Raji (cell line): ENCODE results near the gene NLGN4Y.

Experiments used
- POLR2A ChIP-seq: IDR thresholded peaks from 2 replicates; pipeline ENCODE4 v1.6.1; 2011; ENCODE audit warnings: low read depth, low read length, control low read depth; ENCODE audit not compliant: insufficient read depth

Gene NLGN4Y

DNA sequence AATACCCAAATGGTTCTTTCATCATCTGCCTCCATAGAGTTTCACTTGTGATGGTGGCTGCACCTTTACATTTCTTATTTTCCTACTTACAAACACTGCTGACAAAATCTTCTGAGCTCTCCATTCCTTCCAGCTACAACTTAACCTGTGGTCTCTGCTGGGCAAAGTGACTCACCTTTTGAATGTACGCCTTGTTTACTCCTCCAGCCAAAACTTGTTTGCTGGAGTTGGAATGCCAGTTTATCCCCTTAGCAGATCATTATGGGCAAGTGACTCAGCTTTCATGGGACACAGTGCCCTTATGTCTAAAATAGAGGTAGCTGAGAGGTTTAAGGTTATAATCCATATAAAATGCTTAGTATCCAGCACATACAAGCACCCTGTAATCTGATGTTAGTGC lies 107.3 kb downstream of the NLGN4Y start:
- TF ChIP-seq POLR2A = no peak

DNA sequence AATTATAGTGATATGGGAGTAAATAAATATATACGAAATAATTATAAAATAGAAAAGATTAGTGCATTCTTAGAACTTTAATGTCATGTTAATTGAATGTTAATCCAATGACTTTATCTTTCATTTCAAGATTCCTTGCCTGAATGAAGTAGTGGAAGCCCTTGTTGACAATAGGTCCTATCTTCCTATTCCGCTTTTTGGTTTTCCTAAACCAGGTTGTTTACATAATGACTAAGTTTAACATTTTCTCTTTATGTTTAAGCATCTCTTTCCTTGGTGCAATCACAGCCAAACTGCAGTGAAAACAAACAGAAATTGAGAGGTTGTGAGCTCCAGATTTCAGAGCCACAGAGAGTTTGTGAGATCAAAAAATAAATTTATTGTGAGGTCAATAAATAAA lies 109.4 kb downstream of the NLGN4Y start:
- TF ChIP-seq POLR2A = no peak

DNA sequence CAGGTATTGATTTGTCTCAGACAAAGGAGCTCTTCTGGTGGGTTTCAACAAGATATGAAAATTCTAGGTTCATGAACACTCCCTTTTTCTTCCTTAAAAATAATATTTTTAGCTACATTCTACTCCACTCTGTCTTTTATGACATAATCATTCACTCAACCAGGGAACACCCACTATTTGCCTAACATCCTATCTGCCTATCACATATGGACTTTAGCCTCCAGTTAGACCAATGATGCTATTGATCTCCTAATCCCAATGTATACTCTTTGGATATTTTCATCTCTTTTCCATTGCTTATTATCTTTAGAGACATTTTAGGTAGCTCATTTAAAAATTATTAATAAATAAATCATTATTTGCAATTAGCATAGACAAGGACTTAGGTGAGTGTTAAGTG lies 110.6 kb downstream of the NLGN4Y start:
- TF ChIP-seq POLR2A = no peak

DNA sequence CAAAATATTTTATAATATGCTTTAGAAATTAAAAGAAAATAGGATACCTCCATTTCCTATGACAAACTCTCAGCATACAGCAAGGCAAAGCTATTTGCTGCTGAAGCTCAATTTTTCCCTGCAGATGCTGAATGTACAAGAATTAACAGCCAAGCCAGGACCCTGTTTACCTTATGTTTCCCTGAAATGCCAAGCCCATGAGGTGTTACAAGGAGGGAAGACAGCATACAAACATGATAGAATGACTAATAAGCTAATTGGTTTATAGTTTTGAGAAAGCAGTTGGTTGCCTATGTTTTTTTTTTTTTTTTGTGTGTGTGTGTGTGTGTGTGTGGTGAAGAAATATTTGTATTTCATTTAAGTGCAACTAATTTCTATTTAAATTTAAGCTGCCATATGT lies 113.2 kb downstream of the NLGN4Y start:
- TF ChIP-seq POLR2A = no peak

DNA sequence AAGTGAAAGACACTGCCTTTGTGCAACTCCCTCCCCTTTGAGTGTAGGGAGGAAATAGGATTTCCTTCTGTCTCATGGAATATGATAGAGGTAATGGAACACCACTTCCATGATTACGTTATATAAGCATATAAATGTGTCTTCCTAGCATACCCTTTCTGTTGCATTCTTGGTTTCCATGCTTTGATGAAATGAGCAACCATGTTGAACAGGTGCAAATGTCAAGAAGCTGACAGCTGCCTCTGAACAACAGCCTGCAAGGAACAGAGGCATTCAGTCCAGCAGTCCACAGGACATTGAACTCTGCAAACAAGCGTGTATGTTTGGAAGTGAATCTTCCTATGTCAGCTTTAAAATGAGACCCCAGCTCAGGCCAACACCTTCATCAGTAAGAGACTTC lies 117.5 kb downstream of the NLGN4Y start:
- TF ChIP-seq POLR2A = no peak

DNA sequence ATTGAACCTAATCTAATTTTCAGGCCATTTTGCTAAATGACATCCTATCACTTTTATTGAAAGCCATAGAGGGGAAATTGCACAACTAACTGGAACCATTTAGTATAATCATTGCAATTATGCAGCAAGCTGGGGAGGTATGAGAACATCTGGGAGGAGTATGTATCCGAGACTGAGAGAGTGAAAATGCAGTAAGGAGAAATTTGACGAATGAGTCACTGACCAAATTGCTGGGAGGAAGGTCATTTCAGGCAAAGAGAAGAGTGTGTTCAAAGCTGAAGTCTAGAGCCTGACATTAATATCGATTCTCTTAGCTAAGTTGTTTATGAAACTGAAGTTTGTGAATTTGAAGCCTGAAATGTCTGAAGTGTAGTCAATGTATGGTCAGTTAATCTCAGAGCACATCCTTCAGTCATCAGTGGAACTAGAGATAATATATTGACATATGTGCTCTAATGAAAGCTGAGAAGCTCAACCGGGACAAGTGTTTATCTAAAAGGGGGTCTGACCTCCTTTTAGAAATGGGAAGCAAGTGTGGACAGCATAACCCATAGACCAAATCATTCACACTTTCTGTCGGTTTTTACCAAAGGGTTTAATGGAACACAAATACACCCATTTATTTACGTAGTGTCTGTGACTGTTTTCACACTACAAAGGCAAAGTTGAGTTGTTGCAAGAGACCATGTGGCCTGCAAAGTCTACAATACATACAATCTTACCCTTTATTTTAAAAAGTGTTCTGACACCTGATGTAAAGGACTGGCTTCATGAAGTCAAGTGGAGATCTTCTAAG lies 120.0 kb downstream of the NLGN4Y start:
- TF ChIP-seq POLR2A = no peak

DNA sequence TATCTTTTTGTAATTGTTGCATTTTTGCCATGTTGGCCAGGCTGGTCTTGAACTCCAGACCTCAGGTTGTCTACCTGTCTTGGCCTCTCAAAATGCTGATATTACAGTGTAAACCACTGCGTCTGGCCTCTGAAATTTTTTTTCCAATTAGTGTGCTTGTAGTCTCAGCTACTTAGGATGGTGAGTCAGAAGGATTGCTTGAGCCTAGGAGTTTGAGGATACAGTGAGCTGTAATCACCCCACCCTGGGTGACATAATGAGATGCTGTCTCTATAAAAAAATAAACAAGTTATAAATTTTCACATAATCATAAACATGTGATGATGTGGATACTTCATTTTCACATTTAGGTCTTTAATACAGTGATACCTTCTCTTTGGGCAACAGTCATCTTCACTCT lies 154.9 kb downstream of the NLGN4Y start:
- no peak for TF ChIP-seq POLR2A

DNA sequence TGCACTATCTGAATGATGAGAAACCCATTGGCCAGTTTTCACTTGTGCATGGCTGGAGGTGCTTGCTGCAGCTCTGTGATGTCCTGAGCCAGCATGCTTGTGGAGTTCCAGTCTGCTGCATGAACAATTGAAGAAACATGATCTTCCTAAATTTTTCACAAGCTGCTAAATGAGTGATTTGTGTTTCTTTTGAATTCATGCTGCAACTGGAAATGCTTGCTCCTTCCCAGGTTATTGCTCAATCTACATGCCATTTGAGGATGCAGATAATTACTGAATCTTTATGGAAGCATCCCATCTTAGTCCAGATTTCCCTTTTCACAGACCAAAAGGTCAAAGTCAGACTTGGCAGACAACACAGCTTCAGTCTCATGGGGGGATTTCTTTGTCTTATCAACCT lies 170.2 kb downstream of the NLGN4Y start:
- no peak for TF ChIP-seq POLR2A

DNA sequence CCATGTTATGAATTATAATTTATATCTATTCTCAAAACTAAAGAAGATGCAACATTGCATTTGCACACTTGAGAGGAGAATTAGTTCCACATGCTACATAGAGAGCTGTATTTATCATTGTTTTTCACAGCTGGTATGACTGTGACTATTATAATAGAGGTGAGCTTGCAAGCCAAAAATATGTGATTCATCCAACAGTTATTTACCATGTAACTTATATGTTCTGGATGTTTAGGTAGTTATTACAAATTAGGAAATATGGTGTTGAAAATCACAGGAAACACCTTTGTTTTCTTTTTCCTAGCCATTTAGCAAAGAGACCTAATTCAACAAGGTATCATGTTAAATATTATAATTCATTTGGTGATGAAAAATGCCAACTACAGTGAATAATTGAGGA lies 183.8 kb downstream of the NLGN4Y start:
- no peak for TF ChIP-seq POLR2A

DNA sequence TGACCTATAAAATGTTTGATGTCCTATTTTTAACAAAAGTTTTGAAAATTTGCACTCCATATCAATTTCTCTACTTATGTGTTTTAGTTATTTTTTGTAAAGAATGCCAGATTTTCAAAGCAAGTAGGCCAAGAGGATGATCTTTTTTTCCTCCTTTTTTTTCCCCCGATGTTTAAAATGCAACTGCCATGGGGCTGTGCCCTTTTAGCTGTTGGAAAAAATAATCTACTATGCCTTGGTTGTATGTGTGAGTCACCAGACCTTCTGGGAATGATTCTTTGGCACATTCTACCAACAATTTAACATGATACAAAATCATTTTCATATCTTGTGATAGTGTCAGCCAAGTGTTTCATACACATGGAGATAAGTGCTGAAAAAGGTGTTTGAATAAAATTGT lies 217.3 kb downstream of the NLGN4Y start:
- TF ChIP-seq POLR2A = no peak

DNA sequence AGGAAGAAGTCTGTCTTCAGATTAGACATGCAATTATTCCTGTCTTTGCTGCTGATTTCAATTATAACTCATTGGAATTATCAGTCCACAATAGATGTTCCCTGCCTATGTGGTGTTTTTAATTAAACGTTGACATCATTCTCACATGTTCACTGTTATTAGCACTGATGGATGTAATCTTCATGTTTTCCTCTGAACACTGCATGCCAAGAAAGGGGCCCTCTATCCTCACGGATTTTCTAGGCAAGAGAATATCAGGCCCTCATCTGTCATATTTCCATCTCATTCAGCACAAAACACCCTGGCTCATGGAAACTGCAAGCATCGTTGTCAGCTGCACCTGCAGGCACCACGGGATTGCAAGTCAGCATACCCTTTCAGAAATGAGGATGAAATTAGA lies 224.0 kb downstream of the NLGN4Y start:
- no peak for TF ChIP-seq POLR2A

DNA sequence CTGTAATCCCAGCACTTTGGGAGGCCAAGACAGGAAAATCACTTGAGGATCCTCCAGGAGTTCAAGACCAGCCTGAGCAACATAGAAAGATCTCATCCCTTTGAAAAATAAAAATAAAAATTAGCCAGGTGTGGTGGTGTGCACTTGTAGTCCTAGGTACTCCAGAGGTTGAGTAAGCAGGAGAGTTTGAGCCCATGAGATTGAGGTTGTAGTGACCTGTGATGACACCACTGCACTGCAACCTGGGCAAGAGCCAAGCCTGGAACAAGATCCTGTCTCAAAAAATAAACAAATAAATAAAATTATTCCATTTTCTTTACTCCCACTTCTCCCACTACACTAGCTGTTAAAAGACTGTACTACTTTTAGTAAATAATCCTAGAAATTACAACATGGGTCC lies 231.2 kb downstream of the NLGN4Y start:
- no peak for TF ChIP-seq POLR2A

DNA sequence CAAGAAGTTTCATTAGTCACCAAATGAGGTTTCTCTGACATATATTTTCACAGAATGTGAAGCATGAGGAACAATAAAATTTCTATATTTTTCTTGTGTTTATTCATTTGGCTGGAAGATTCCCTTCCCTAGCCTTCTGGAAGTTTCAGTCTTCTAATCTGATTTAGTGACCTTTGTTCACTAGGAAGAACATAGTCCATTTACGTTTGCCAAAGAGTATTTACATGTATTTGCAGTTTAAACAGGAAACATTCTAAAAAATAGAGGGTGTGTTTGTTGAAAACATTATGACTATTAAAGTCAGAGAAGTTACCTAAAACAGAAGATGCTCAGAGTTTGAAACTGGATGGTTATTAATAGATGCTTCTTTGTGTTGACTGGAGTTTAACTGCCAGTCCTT lies 238.6 kb downstream of the NLGN4Y start:
- TF ChIP-seq POLR2A = no peak

DNA sequence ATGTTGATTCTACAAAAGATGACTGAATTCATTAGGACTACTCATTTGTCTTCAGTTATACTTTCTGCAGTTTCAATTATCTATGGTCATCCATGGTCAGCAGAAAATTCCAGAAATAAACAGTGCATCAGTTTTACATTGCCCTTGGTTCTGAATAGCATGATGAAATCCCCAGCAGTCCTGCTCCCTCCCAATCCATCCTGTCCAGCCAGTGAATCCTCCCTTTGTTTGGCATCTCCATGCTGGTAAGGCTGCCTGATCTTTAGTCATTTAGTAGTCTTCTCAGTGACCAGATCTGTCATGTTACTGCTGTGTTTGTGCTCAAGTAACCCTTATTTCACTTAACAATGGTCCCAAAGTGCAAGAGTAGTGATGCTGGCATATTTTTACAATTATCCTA lies 239.3 kb downstream of the NLGN4Y start:
- TF ChIP-seq POLR2A = no peak

DNA sequence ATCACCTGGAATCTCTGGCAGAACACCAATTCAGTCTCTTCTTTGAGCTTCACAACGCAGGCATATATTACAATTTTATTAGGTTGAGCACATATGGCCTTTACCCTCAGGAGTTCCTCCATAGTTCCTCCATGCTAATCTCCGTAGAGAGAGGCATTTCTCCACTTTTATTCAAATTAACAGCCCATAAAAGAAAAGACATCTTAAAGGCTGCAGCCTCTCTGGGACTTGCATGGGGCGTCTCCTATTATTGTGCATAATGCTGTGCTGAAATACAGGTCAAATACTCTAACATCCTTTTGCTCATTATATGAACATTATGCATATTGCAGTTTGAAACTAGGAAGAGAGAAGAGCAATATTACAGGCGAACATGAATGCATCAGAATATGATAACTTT lies 253.9 kb downstream of the NLGN4Y start:
- TF ChIP-seq POLR2A = no peak

DNA sequence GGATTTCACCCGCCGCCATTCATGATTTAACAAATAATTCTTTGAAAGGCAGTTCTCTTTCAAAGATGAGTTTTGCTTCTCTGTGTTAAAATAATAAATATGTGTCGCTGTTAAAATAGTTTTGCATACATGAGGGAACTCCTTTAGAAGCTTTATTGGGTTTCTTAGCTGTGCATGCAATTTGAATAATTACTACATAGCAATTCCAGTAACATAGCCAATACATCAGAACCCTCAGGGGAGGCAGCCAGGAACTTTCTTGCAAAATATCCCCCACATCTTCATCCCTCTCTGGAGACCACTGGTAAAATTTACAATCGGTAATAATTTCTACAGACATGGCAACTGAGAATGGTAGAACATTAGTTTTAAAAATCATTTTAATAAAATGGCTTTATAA lies 268.8 kb downstream of the NLGN4Y start:
- no peak for TF ChIP-seq POLR2A

DNA sequence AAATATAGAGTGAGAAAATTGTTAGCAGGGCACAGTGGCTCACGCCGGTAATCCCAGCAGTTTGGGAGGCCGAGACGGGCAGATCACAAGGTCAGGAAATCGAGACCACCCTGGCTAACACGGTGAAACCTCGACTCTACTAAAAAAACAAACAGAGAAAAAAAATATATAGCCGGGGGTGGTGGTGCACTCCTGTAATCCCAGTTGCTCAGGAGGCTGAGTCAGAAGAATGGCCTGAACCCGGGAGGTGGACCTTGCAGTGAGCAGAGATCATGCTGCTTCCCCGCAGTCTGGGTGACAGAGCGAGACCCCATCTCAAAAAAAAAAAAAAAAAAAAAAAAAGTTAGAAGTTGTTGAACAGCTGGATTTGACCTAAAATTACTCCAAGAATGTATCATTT lies 269.3 kb downstream of the NLGN4Y start:
- no peak for TF ChIP-seq POLR2A
